AG09309 (cell line): ENCODE measurements around the gene DUSP10.

Experiments
- DNase-seq: peaks from one replicate; pipeline ENCODE4 v3.0.0-alpha.2; 2010; ENCODE audit warnings: low read depth
- H3K4me3 ChIP-seq: 2 replicates; pipeline ENCODE4 v1.5.1; 2011; ENCODE audit warnings: mild to moderate bottlenecking, low read depth, low read length, moderate library complexity; ENCODE audit not compliant: control insufficient read depth
- CTCF ChIP-seq: IDR thresholded peaks from 2 replicates; pipeline ENCODE4 v1.5.1; 2011; ENCODE audit warnings: mild to moderate bottlenecking, low read depth, low read length, inconsistent platforms; ENCODE audit not compliant: insufficient read depth, control insufficient read depth; ENCODE audit errors: missing control alignments

DUSP10 gene

DNA sequence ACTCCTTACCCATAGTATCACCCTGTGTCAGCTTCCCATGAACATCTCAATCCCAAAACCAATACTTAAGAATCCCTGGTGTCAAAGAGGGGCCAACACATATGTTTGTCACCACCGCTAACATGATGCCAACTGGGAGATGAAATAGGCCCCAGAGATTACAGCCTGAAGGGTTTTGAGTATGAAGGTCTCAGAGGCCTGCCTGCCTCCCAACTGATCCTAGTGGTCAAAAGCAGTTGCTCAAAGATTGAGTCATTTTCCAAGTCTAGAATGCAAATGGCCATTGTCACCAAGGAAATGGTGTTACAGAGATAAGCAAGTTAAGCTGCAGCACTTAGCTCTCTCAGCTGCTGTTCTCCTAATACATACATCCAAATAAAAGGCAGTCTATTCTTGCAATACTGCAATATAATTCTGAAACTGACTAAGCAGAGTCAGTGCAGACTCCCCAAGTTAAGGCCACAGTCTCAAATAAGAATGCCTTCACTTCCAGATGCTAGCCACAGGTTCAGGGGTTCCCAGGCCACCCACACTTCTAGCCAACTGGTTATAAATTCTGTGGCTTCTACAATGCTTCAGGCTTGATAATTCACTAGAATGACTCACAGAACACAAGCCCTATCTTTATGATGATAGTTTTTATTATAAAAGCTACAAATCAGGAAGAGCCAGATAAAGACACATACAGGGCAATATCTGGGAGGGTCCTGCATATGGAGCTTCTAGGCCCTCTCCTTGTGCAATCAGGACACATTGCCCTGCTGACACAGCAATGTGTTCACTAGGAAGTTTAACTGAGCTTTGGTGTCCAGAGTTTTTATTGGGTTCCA is 18.7 kb downstream of the DUSP10 start:
- TF ChIP-seq CTCF, result no peak
- H3K4me3 ChIP-seq, result no peak overlapping the region
- DNase-seq, result peak; percentile 89

GRCh38 chr1:221722254-221723017 is 19.5 kb downstream of the DUSP10 start:
- H3K4me3 ChIP-seq, result no peak overlapping the region
- no peak for TF ChIP-seq CTCF
- DNase-seq, result no peak

DNA sequence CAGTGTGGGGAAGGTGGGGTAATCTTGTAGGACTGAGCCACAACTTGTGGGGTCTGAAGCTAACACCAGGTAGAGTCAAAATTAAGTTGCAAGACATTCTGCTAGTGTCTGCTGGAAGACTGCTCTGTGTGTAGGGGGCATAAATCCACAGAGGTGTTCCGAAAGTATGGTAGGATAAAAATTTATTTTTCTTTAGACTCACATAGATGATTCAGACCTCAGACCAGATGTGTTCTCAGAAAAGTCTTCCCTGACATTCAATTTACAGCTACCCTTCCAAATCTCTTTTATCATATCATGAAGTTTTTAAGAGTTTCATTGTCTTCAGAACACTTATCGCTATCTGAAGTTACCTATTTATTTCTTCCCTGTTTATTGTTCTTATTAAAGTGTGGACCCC is 21.3 kb downstream of the DUSP10 start:
- no peak overlapping the region for H3K4me3 ChIP-seq
- no peak for TF ChIP-seq CTCF
- no peak for DNase-seq

DNA sequence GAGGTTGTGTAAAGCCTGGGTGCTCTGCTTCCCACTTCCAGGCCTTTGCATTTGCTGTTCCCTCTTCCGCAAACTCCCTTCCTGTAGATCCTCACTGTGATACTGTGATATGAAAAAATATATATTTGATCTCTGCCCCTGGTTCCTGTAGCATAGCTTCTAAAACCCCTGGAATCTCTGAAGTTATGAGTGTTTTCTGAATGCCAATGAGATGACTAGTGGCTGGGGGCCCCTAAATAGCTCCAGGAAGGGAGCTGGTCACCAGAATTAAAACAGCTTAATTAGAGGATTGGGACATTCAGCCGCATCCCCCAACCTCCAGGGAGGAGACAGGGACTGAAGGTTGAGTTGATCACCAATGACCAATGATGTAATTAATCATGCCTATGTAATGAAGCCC is 21.9 kb downstream of the DUSP10 start:
- TF ChIP-seq CTCF, result no peak
- no peak for DNase-seq

GRCh38 chr1:221719278-221719597 is 22.7 kb downstream of the DUSP10 start:
- DNase-seq, result no peak
- TF ChIP-seq CTCF, result no peak
- H3K4me3 ChIP-seq, result no peak overlapping the region

More for the DNA sequence above, 21.9 kb downstream of the DUSP10 start:
- H3K4me3 ChIP-seq, result no peak overlapping the region

GRCh38 chr1:221718381-221719277 is 23.3 kb downstream of the DUSP10 start:
- TF ChIP-seq CTCF, result no peak
- no peak overlapping the region for H3K4me3 ChIP-seq
- DNase-seq, result peak; percentile 97
